Endothelial cell of umbilical vein (primary cell): Measurements from ENCODE around the gene CDHR5. TPM values are rescaled to one million over a fixed set of nuclear protein-coding genes. Genes with fewer than 3 reads are reported as not detected.

ENCODE experiments used
- BruUV-seq: library from RNA; stranded (reverse); fragments of 400-500 nt; replicated peaks from 2 replicates; lab custom pipeline; 2021; lab: Mats Ljungman, UMichigan
- CTCF ChIA-PET: fragments of 300-600, 350-600 bp; sonication (Branson Sonifier 250); formaldehyde crosslinking; loops from one replicate; lab custom pipeline; 2021; ENCODE audit warnings: antibody characterized with exemption, inconsistent platforms; lab: Charles Lee
- POLR2A ChIA-PET: fragments of 300-600, 350-600 bp; sonication (Branson Sonifier 250); formaldehyde crosslinking; loops from one replicate; lab custom pipeline; 2021; ENCODE audit warnings: antibody characterized with exemption, inconsistent platforms; lab: Charles Lee
- DNase-seq: peaks from one replicate; pipeline ENCODE4 v3.0.0-alpha.2; 2011; ENCODE audit warnings: low read depth, low spot score
- FAIRE-seq: peaks from 2 replicates; lab custom pipeline; 2011; peaks lifted over from hg19 to GRCh38; lab: Jason Lieb, UNC
- H2AFZ ChIP-seq: 2 replicates; pipeline ENCODE4 v1.6.0; 2012; ENCODE audit warnings: low read depth, low read length, control low read depth, inconsistent platforms
- H3K27ac ChIP-seq: 2 replicates; pipeline ENCODE4 v1.5.1; 2011; ENCODE audit warnings: low read depth, mild to moderate bottlenecking, control low read depth, low read length, moderate library complexity; ENCODE audit not compliant: insufficient read depth
- H3K27me3 ChIP-seq, 2 experiments: 2 replicates each; pipeline versions ENCODE4 v1.6.0 to v1.6.1; 2011; ENCODE audit warnings: low read length in 2 of 2, mixed read lengths in 1 of 2; ENCODE audit not compliant: control insufficient read depth in 2 of 2, insufficient read depth in 2 of 2
- H3K36me3 ChIP-seq, 2 experiments: 2 replicates in 1 of 2; 3 replicates in 1 of 2; pipeline ENCODE4 v1.5.1; 2011; ENCODE audit warnings: low read length in 2 of 2, mild to moderate bottlenecking in 1 of 2, moderate library complexity in 1 of 2; ENCODE audit not compliant: control insufficient read depth in 2 of 2, insufficient read depth in 2 of 2; ENCODE audit errors: extremely low read depth in 1 of 2
- H3K4me1 ChIP-seq: 3 replicates; pipeline ENCODE4 v1.5.1; 2011; ENCODE audit warnings: mild to moderate bottlenecking, low read length; ENCODE audit not compliant: control insufficient read depth, insufficient read depth; ENCODE audit errors: extremely low read depth
- H3K4me2 ChIP-seq: 2 replicates; pipeline ENCODE4 v1.6.1; 2011; ENCODE audit warnings: low read length, control low read depth, mixed read lengths; ENCODE audit not compliant: insufficient read depth
- H3K4me3 ChIP-seq, 3 experiments: fragments of 200-600 bp in 1 of 3; sonication (generic), shearing (Covaris generic) in 1 of 3; replicated peaks in 1 of 3; 2 replicates each; pipeline ENCODE4 v1.5.1; 2011 to 2016; ENCODE audit warnings: control low read depth in 3 of 3, low read length in 3 of 3, mild to moderate bottlenecking in 2 of 3, inconsistent platforms in 1 of 3, low read depth in 1 of 3, moderate library complexity in 1 of 3; ENCODE audit not compliant: insufficient read depth in 1 of 3
- H3K79me2 ChIP-seq: 2 replicates; pipeline ENCODE4 v1.6.0; 2012; ENCODE audit warnings: low read length, inconsistent platforms; ENCODE audit not compliant: control insufficient read depth, insufficient read depth
- H3K9ac ChIP-seq: replicated peaks from 2 replicates; pipeline ENCODE3; 2011; ENCODE audit warnings: low read length, control low read depth; ENCODE audit not compliant: insufficient read depth; ENCODE audit errors: extremely low read depth
- H3K9me1 ChIP-seq: replicated peaks from 3 replicates; pipeline ENCODE4 v1.6.0; 2011; ENCODE audit warnings: mild to moderate bottlenecking, low read length; ENCODE audit not compliant: control insufficient read depth, insufficient read depth; ENCODE audit errors: extremely low read depth
- H3K9me3 ChIP-seq: replicated peaks from 2 replicates; pipeline ENCODE4 v1.5.1; 2012; ENCODE audit warnings: low read length, inconsistent platforms; ENCODE audit not compliant: control insufficient read depth, insufficient read depth
- H4K20me1 ChIP-seq: replicated peaks from 2 replicates; pipeline ENCODE3; 2011; ENCODE audit warnings: mild to moderate bottlenecking, low read length; ENCODE audit not compliant: control insufficient read depth, insufficient read depth; ENCODE audit errors: extremely low read depth
- EZH2 ChIP-seq: IDR thresholded peaks from 2 replicates; pipeline ENCODE4 v1.6.1; 2012; ENCODE audit warnings: borderline replicate concordance, low read depth, mild to moderate bottlenecking, moderate library complexity, low read length, inconsistent platforms; ENCODE audit not compliant: severe bottlenecking
- FOS ChIP-seq: IDR thresholded peaks from 2 replicates; pipeline ENCODE4 v1.6.1; 2011; ENCODE audit warnings: mild to moderate bottlenecking, low read length, moderate library complexity, borderline replicate concordance; ENCODE audit not compliant: insufficient read depth
- GATA2 ChIP-seq: IDR thresholded peaks from 2 replicates; pipeline ENCODE4 v1.7.0; 2011; ENCODE audit warnings: low read depth, mild to moderate bottlenecking, moderate library complexity, mixed read lengths, low read length; ENCODE audit not compliant: insufficient read length, insufficient read depth
- JUN ChIP-seq: IDR thresholded peaks from 2 replicates; pipeline ENCODE4 v1.6.1; 2011; ENCODE audit warnings: borderline replicate concordance, low read depth; ENCODE audit not compliant: insufficient read length, insufficient read depth
- MYC ChIP-seq: IDR thresholded peaks from one replicate; pipeline ENCODE4 v1.6.1; 2011; ENCODE audit warnings: mild to moderate bottlenecking, low read depth, low read length
- POLR2A ChIP-seq: IDR thresholded peaks from 2 replicates; pipeline ENCODE4 v1.6.1; 2012; ENCODE audit warnings: low read depth, mild to moderate bottlenecking, control low read depth, low read length
- POLR2AphosphoS5 ChIP-seq: IDR thresholded peaks from 2 replicates; pipeline ENCODE4 v1.6.1; 2012; ENCODE audit warnings: low read depth, mild to moderate bottlenecking, control low read depth, low read length, moderate library complexity; ENCODE audit not compliant: insufficient read depth
- dilution Hi-C: fragments of 300-500 bp; cut with MboI; formaldehyde crosslinking; loops from one replicate; pipeline ENCODE4 v1.15.0; 2019; ENCODE audit warnings: low sequenced_read_pairs; ENCODE audit not compliant: extremely low pct_ligation_motif_present
- intact Hi-C: fragments of 100-400 bp; cut with micrococcal nuclease; formaldehyde crosslinking; loops from one replicate; pipeline ENCODE4 v1.10.0; 2022
- polyA plus RNA-seq, 4 experiments: library from polyadenylated mRNA; depleted of rRNA in 3 of 4; stranded (reverse) in 3 of 4; unstranded in 1 of 4; fragments of >200 nt; gene quantifications; 2 replicates each; pipeline versions ENCODE4 v1.2.1 to v1.2.3, GENCODE V29; 2011 to 2012; ENCODE audit warnings: missing spikeins in 1 of 4
- total RNA-seq: library from RNA; stranded (reverse); gene quantifications from 2 replicates; pipeline ENCODE4 v1.2.3, GENCODE V29; 2021
- TF ChIP-seq, protein P1 (sequence below): IDR thresholded peaks from 2 replicates; pipeline ENCODE4 v1.6.1; 2011; ENCODE audit not compliant: insufficient read depth, insufficient read length
- TF ChIP-seq, protein P2 (sequence below), 2 donors: IDR thresholded peaks; 1 replicate in 1 of 2; 2 replicates in 1 of 2; pipeline ENCODE4 v1.5.1; 2011; ENCODE audit warnings: low read length in 2 of 2, mild to moderate bottlenecking in 2 of 2, moderate library complexity in 2 of 2, control low read depth in 1 of 2, inconsistent platforms in 1 of 2, low read depth in 1 of 2; ENCODE audit not compliant: insufficient read depth in 1 of 2; ENCODE audit errors: extremely low read depth in 1 of 2

The CDHR5 gene
- total and polyA plus RNA-seq, 2 donors (not counting 3 experiments of a cell fraction or from before 2014, with no cell fraction given): not detected

GRCh38 chr11:590997-591396 is 33.8 kb downstream of the CDHR5 start:
- DNase-seq (no peak), FAIRE-seq (no peak)
- H3K27ac ChIP-seq: no peak overlapping the region
- peaks cover 12% of the 10 kb centered on the region for H3K79me2 ChIP-seq
- H3K4me2 ChIP-seq: no peak overlapping the region
- H3K27me3 ChIP-seq: no peaks in the 10 kb centered on the region
- no peaks in the 10 kb centered on the region for H3K9me3 ChIP-seq
- TF ChIP-seq GATA2 (no peak), JUN (no peak), MYC (no peak), EZH2 (no peak), FOS (no peak), POLR2A (no peak), POLR2AphosphoS5 (no peak)
- TF ChIP-seq, protein P1, sequence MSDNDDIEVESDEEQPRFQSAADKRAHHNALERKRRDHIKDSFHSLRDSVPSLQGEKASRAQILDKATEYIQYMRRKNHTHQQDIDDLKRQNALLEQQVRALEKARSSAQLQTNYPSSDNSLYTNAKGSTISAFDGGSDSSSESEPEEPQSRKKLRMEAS: no peak
- TF ChIP-seq, protein P2, sequence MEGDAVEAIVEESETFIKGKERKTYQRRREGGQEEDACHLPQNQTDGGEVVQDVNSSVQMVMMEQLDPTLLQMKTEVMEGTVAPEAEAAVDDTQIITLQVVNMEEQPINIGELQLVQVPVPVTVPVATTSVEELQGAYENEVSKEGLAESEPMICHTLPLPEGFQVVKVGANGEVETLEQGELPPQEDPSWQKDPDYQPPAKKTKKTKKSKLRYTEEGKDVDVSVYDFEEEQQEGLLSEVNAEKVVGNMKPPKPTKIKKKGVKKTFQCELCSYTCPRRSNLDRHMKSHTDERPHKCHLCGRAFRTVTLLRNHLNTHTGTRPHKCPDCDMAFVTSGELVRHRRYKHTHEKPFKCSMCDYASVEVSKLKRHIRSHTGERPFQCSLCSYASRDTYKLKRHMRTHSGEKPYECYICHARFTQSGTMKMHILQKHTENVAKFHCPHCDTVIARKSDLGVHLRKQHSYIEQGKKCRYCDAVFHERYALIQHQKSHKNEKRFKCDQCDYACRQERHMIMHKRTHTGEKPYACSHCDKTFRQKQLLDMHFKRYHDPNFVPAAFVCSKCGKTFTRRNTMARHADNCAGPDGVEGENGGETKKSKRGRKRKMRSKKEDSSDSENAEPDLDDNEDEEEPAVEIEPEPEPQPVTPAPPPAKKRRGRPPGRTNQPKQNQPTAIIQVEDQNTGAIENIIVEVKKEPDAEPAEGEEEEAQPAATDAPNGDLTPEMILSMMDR (IDR thresholded peaks at IDR 0.05; ENCODE audit: extremely low read depth in 1 of 2, insufficient read depth in 1 of 2, low read depth in 1 of 2, low read length in 2 of 2): no peak
- no TSS peak for BruUV-seq
- CTCF ChIA-PET: no interaction called here
- intact Hi-C loops (no loop called here), dilution Hi-C loops (no loop called here)
- peaks cover 20 to 42% of the 10 kb centered on the region in 2 experiments for H3K36me3 ChIP-seq
- H3K4me1 ChIP-seq: peaks cover 11% of the 10 kb centered on the region
- H3K9ac ChIP-seq: no peak overlapping the region
- no peak overlapping the region for H2AFZ ChIP-seq
- no peak overlapping the region for H3K4me3 ChIP-seq
- H4K20me1 ChIP-seq: no peaks in the 10 kb centered on the region
- no peaks in the 10 kb centered on the region for H3K9me1 ChIP-seq
- POLR2A ChIA-PET: interaction anchor here (0.8 kb wide), 1 partner anchor 107 kb away, joined by 7 read pairs; no protein-coding TSS in a partner anchor
